WTC11 (cell line): ENCODE results near the gene RPRD1B. TPM values are rescaled to one million over a fixed set of nuclear protein-coding genes. Genes with fewer than 3 reads are reported as not detected.

ENCODE experiments used
- ATAC-seq: fragments of 200-7000 bp; cut with Tn5 transposase; 2 replicates; pipeline ENCODE4 v1.10.0; 2021; ENCODE audit warnings: mild to moderate bottlenecking, moderate library complexity
- CTCF ChIA-PET: fragments of 300-600 bp; sonication (Branson Sonifier 250); formaldehyde crosslinking; loops from one replicate; lab custom pipeline; 2021; ENCODE audit warnings: antibody characterized with exemption; lab: Charles Lee
- POLR2A ChIA-PET: fragments of 350-600 bp; sonication (Branson Sonifier 250); formaldehyde crosslinking; loops from one replicate; lab custom pipeline; 2021; ENCODE audit warnings: antibody characterized with exemption; lab: Charles Lee
- DNase-seq: peaks from one replicate; pipeline ENCODE4 v3.0.0; 2021; ENCODE audit warnings: low spot score
- H3K27ac Mint-ChIP-seq: 2 replicates; pipeline ENCODE4 v1.8.0; 2021; ENCODE audit warnings: mixed read lengths
- H3K27me3 Mint-ChIP-seq: 2 replicates; pipeline ENCODE4 v1.8.0; 2021; ENCODE audit warnings: low read depth, mild to moderate bottlenecking, moderate library complexity, mixed read lengths
- H3K36me3 Mint-ChIP-seq: 2 replicates; pipeline ENCODE4 v1.8.0; 2021; ENCODE audit warnings: mixed read lengths
- H3K4me1 Mint-ChIP-seq: 2 replicates; pipeline ENCODE4 v1.8.0; 2022; ENCODE audit warnings: mixed read lengths
- H3K4me3 Mint-ChIP-seq: 2 replicates; pipeline ENCODE4 v1.8.0; 2021; ENCODE audit warnings: mild to moderate bottlenecking, moderate library complexity, mixed read lengths
- H3K9me3 Mint-ChIP-seq: 2 replicates; pipeline ENCODE4 v1.8.0; 2021; ENCODE audit warnings: mixed read lengths
- AR ChIP-seq: fragments of 250-450 bp; sonication (Bioruptor Pico); IDR thresholded peaks from 2 replicates; pipeline ENCODE4 v1.9.0; 2021; ENCODE audit warnings: mild to moderate bottlenecking
- CREM ChIP-seq: sonication (generic); formaldehyde crosslinking; IDR thresholded peaks from 2 replicates; pipeline ENCODE4 v1.8.1; 2022; ENCODE audit warnings: mild to moderate bottlenecking, missing genetic modification reagents, moderate library complexity
- ERG ChIP-seq: fragments of 250-450 bp; sonication (Bioruptor Pico); IDR thresholded peaks from 2 replicates; pipeline ENCODE4 v1.8.0; 2021; ENCODE audit warnings: mild to moderate bottlenecking
- ETV6 ChIP-seq: sonication (generic); formaldehyde crosslinking; IDR thresholded peaks from 2 replicates; pipeline ENCODE4 v1.8.1; 2022; ENCODE audit warnings: mild to moderate bottlenecking, missing genetic modification reagents
- GRHL2 ChIP-seq: fragments of 250-450 bp; sonication (Bioruptor Pico); IDR thresholded peaks from 2 replicates; pipeline ENCODE4 v1.8.0; 2022; ENCODE audit warnings: mild to moderate bottlenecking, moderate library complexity; ENCODE audit not compliant: insufficient replicate concordance, severe bottlenecking
- IRF2 ChIP-seq: sonication (generic); formaldehyde crosslinking; IDR thresholded peaks from 2 replicates; pipeline ENCODE4 v1.8.0; 2022; ENCODE audit warnings: low read depth, missing genetic modification reagents, borderline replicate concordance
- JAZF1 ChIP-seq: fragments of 250-450 bp; sonication (Bioruptor Pico); IDR thresholded peaks from 2 replicates; pipeline ENCODE4 v1.9.0; 2021; ENCODE audit warnings: moderate library complexity, mild to moderate bottlenecking, inconsistent platforms
- MYBL2 ChIP-seq: sonication (generic); formaldehyde crosslinking; IDR thresholded peaks from 2 replicates; pipeline ENCODE4 v1.8.1; 2023; ENCODE audit warnings: mild to moderate bottlenecking, moderate library complexity, missing genetic modification reagents
- NR1H2 ChIP-seq: sonication (generic); formaldehyde crosslinking; IDR thresholded peaks from 2 replicates; pipeline ENCODE4 v1.9.0; 2021; ENCODE audit warnings: mild to moderate bottlenecking, moderate library complexity, missing genetic modification reagents
- NR2C2 ChIP-seq: sonication (generic); formaldehyde crosslinking; IDR thresholded peaks from 2 replicates; pipeline ENCODE4 v1.8.0; 2022; ENCODE audit warnings: mild to moderate bottlenecking, missing genetic modification reagents
- RORB ChIP-seq: fragments of 250-450 bp; sonication (Bioruptor Pico); IDR thresholded peaks from 2 replicates; pipeline ENCODE4 v1.9.0; 2021; ENCODE audit warnings: mild to moderate bottlenecking
- ZBTB21 ChIP-seq: sonication (generic); formaldehyde crosslinking; IDR thresholded peaks from 2 replicates; pipeline ENCODE4 v1.8.1; 2023; ENCODE audit warnings: mild to moderate bottlenecking, missing genetic modification reagents, borderline replicate concordance
- ZNF138 ChIP-seq: sonication (generic); formaldehyde crosslinking; conservative IDR thresholded peaks from 2 replicates; pipeline ENCODE4 v1.8.1; 2022; ENCODE audit warnings: mild to moderate bottlenecking, moderate library complexity, missing genetic modification reagents
- ZNF281 ChIP-seq: sonication (generic); formaldehyde crosslinking; IDR thresholded peaks from 2 replicates; pipeline ENCODE4 v1.8.0; 2023; ENCODE audit warnings: mild to moderate bottlenecking, missing genetic modification reagents
- ZNF416 ChIP-seq: fragments of 250-450 bp; sonication (Bioruptor Pico); IDR thresholded peaks from 2 replicates; pipeline ENCODE4 v1.9.0; 2021; ENCODE audit warnings: mild to moderate bottlenecking, inconsistent platforms
- total RNA-seq: library from RNA; stranded (reverse); gene quantifications from 3 replicates; pipeline ENCODE4 v1.2.3, GENCODE V29; 2021
- TF ChIP-seq, protein P1 (sequence below): sonication (generic); formaldehyde crosslinking; IDR thresholded peaks from 2 replicates; pipeline ENCODE4 v1.8.0; 2022; ENCODE audit warnings: mild to moderate bottlenecking, missing genetic modification reagents
- TF ChIP-seq, protein P2 (sequence below): sonication (generic); formaldehyde crosslinking; IDR thresholded peaks from 2 replicates; pipeline ENCODE4 v1.8.1; 2023; ENCODE audit warnings: mild to moderate bottlenecking, moderate library complexity, missing genetic modification reagents
- TF ChIP-seq, protein P3 (sequence below): sonication (generic); formaldehyde crosslinking; IDR thresholded peaks from 2 replicates; pipeline ENCODE4 v1.8.1; 2022; ENCODE audit warnings: mild to moderate bottlenecking, missing genetic modification reagents, moderate library complexity, borderline replicate concordance
- TF ChIP-seq, protein P4 (sequence below): sonication (generic); formaldehyde crosslinking; IDR thresholded peaks from 2 replicates; pipeline ENCODE4 v1.8.1; 2022; ENCODE audit warnings: missing genetic modification reagents, borderline replicate concordance
- TF ChIP-seq, protein P5 (sequence below): sonication (generic); formaldehyde crosslinking; conservative IDR thresholded peaks from 2 replicates; pipeline ENCODE4 v1.8.1; 2022; ENCODE audit warnings: mild to moderate bottlenecking, missing genetic modification reagents

Gene RPRD1B
- total RNA-seq, 1 experiment from 2014 or later = 21.4 TPM

DNA sequence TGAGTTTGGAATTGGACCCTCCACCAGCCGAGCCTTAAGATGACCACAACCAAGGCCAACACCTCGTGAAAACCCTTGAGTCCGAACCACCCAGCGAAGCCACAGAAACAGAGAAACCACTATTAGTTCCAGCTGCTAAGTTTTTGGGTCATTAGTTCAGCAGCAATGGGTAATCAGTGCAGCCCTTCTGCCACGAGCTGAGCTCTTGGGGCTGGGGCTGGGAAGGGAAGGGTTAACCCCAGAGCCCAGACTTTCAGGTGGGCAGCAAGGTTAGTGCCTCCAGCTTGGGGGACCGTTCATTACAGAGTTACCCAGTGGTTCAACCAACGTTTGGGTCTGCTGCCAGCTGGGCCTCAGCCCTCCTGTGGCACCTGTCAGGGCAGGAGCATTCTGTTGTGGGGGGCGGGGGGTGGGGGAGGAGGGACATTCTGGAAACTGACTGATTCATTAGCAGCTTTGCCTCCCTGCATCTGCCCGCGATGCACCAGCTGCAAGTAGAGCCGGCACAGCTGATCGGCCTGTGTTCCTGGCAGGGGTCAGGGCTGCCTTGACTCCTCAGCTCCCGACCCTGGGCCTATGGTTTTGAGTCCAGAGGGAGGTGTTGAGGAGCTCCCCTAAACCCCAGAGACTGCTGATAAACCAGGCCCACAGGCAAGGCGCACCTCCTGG, 78.8 kb downstream of the RPRD1B start:
- ChIA-PET CTCF (interaction anchor here (0.6 to 5.3 kb wide), 11 partner anchors 11 to 548 kb away, joined by 3 to 45 read pairs (median 3); no protein-coding TSS in a partner anchor), POLR2A (no interaction called here)
- peaks cover 3% of the 10 kb centered on the region; the same call in 1 of the 2 replicates for H3K4me1 Mint-ChIP-seq
- no peaks in the 10 kb centered on the region for H3K27me3 Mint-ChIP-seq
- no peak overlapping the region for H3K4me3 Mint-ChIP-seq
- no peaks in the 10 kb centered on the region for H3K36me3 Mint-ChIP-seq
- no peak overlapping the region for H3K27ac Mint-ChIP-seq
- no peak for ATAC-seq
- no peak for DNase-seq
- no peaks in the 10 kb centered on the region for H3K9me3 Mint-ChIP-seq
- no peak for TF ChIP-seq JAZF1 (CRISPR knock-in tag)
- TF ChIP-seq, protein P1, sequence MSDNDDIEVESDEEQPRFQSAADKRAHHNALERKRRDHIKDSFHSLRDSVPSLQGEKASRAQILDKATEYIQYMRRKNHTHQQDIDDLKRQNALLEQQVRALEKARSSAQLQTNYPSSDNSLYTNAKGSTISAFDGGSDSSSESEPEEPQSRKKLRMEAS = no peak
- TF ChIP-seq, protein P2, sequence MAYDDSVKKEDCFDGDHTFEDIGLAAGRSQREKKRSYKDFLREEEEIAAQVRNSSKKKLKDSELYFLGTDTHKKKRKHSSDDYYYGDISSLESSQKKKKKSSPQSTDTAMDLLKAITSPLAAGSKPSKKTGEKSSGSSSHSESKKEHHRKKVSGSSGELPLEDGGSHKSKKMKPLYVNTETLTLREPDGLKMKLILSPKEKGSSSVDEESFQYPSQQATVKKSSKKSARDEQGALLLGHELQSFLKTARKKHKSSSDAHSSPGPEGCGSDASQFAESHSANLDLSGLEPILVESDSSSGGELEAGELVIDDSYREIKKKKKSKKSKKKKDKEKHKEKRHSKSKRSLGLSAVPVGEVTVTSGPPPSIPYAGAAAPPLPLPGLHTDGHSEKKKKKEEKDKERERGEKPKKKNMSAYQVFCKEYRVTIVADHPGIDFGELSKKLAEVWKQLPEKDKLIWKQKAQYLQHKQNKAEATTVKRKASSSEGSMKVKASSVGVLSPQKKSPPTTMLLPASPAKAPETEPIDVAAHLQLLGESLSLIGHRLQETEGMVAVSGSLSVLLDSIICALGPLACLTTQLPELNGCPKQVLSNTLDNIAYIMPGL (CRISPR knock-in tag) = no peak
- TF ChIP-seq ZNF281 = no peak
- TF ChIP-seq ZNF416 (CRISPR knock-in tag) = no peak
- TF ChIP-seq, protein P3, sequence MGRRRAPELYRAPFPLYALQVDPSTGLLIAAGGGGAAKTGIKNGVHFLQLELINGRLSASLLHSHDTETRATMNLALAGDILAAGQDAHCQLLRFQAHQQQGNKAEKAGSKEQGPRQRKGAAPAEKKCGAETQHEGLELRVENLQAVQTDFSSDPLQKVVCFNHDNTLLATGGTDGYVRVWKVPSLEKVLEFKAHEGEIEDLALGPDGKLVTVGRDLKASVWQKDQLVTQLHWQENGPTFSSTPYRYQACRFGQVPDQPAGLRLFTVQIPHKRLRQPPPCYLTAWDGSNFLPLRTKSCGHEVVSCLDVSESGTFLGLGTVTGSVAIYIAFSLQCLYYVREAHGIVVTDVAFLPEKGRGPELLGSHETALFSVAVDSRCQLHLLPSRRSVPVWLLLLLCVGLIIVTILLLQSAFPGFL = no peak
- TF ChIP-seq ETV6 = no peak
- TF ChIP-seq, protein P4, sequence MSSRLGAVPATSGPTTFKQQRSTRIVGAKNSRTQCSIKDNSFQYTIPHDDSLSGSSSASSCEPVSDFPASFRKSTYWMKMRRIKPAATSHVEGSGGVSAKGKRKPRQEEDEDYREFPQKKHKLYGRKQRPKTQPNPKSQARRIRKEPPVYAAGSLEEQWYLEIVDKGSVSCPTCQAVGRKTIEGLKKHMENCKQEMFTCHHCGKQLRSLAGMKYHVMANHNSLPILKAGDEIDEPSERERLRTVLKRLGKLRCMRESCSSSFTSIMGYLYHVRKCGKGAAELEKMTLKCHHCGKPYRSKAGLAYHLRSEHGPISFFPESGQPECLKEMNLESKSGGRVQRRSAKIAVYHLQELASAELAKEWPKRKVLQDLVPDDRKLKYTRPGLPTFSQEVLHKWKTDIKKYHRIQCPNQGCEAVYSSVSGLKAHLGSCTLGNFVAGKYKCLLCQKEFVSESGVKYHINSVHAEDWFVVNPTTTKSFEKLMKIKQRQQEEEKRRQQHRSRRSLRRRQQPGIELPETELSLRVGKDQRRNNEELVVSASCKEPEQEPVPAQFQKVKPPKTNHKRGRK (CRISPR knock-in tag) = no peak
- TF ChIP-seq CREM (CRISPR knock-in tag) = no peak
- TF ChIP-seq IRF2 (CRISPR knock-in tag) = no peak
- TF ChIP-seq MYBL2 = no peak
- TF ChIP-seq ZBTB21 (CRISPR knock-in tag) = no peak
- TF ChIP-seq ERG = no peak
- no peak for TF ChIP-seq NR1H2 (CRISPR knock-in tag)
- TF ChIP-seq, protein P5, sequence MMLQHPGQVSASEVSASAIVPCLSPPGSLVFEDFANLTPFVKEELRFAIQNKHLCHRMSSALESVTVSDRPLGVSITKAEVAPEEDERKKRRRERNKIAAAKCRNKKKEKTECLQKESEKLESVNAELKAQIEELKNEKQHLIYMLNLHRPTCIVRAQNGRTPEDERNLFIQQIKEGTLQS (CRISPR knock-in tag) = no peak
- TF ChIP-seq AR (CRISPR knock-in tag) = no peak
- no peak for TF ChIP-seq RORB (CRISPR knock-in tag)
- no peak for TF ChIP-seq NR2C2 (CRISPR knock-in tag)
- TF ChIP-seq ZNF138 (CRISPR knock-in tag) = no peak
- TF ChIP-seq GRHL2 (CRISPR knock-in tag) = no peak
